ENCODE data around the gene SHISA2. TPM values are rescaled to one million over a fixed set of nuclear protein-coding genes. Genes with fewer than 3 reads are reported as not detected.
A peak's percentile ranks its signal among the peaks of the same experiment; 100 is the strongest.

SHISA2 gene
- total RNA-seq, 2 experiments from 2014 or later, result 0.38 to 0.43 TPM

DNA sequence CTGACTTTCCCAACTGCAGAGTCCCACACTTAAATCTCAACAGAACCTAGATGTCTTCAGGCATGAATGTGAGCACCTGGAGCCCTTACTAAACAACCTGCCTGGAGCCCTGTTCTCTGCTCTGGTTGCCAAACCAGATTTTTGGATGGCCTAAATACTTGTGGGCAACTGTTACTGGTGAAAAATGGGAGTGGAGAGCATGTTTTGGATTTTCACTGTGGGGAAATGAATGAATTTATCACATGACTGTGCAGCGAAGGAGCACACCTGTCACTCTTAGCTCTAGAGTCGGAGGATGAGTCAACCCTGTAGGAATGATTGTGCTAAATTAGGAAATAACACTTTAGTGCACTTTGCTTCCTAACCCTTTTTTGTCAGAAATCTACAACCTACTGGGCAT is 30.3 kb downstream of the SHISA2 start:
- ChIA-PET CTCF (no interaction called here), POLR2A (no interaction called here)
- H3K27ac Mint-ChIP-seq, result no peak overlapping the region
- H3K4me3 Mint-ChIP-seq, result no peak overlapping the region
- no peak for DNase-seq
- peaks cover 7% of the 10 kb centered on the region for H3K27me3 Mint-ChIP-seq
- no peaks in the 10 kb centered on the region for H3K9me3 Mint-ChIP-seq
- H3K36me3 Mint-ChIP-seq (ENCODE audit: low read depth), result no peaks in the 10 kb centered on the region
- no peaks in the 10 kb centered on the region for H3K4me1 Mint-ChIP-seq

DNA sequence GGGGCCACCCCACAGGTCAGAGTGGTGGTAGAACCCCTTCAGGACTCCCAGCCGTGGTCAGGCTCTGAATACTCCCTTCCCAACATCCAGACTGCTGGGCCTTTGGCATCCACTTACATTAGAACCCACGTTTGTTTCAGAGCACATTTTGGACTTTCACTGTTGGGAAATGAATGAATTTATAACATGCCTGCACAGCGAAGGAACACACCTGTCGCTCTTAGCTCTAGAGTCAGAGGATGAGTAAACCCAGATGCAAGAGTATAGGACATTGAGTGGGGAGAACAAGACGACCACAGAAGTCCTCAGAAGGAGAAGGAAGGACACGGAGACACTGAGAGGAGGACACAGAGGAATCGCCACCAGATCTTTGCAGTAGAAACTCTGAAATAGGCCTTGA is 30.9 kb downstream of the SHISA2 start:
- Mint-ChIP-seq H3K27me3 (peaks cover 7% of the 10 kb centered on the region), H3K27ac (no peak overlapping the region), H3K4me3 (no peak overlapping the region), H3K9me3 (no peaks in the 10 kb centered on the region), H3K4me1 (no peaks in the 10 kb centered on the region), H3K36me3 (ENCODE audit: low read depth) (no peaks in the 10 kb centered on the region)
- ChIA-PET POLR2A (no interaction called here), CTCF (no interaction called here)
- no peak for DNase-seq

DNA sequence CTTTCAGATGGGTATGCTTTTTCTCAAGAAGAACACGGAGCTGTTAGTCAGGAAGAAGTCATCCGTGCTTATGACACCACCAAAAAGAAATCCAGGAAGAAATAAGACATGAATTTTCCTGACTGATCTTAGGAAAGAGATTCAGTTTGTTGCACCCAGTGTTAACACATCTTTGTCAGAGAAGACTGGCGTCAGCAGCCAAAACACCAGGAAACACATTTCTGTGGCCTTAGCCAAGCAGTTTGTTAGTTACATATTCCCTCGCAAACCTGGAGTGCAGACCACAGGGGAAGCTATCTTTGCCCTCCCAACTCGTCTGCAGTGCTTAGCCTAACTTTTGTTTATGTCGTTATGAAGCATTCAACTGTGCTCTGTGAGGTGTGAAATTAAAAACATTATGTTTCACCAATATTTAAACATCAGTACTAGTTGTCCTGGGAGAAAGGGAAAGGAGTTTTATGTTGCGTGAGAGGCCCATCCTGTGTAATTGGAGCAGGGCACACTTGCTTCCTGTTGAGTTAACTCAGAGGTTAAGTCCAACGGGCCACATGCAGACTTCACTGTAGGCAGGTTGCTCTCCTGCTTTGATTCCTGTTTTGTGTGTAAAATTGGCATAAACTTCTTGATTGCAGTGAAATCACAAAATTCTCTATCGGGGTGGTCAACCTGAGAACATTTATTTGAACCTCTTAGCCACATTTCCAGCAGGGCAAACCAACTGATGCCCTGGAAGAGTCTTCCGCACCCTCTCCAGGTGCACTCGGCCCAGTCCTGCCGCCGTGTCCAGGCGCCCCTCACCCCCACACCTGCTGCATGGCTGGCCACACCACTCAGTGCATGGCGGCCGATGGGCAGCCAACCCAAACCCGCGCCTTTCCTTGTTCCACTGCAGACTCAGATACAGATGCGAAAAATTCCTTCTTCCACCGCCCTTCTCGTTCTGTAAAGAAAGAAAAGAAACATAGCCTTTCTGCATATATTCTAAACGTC is 31.6 kb downstream of the SHISA2 start:
- CTCF ChIA-PET, result no interaction called here
- H3K27ac Mint-ChIP-seq, result no peak overlapping the region
- H3K4me3 Mint-ChIP-seq, result no peak overlapping the region
- peaks cover 2% of the 10 kb centered on the region for H3K27me3 Mint-ChIP-seq
- no peaks in the 10 kb centered on the region for H3K9me3 Mint-ChIP-seq
- POLR2A ChIA-PET, result no interaction called here
- no peaks in the 10 kb centered on the region for H3K36me3 Mint-ChIP-seq (ENCODE audit: low read depth)
- H3K4me1 Mint-ChIP-seq, result no peaks in the 10 kb centered on the region
- no peak for DNase-seq

- ChIA-PET POLR2A (no interaction called here), CTCF (interaction anchor here (0.6 kb wide), 1 partner anchor 25 kb away, joined by 4 read pairs; no protein-coding TSS in a partner anchor)
- Mint-ChIP-seq H3K27me3 (peaks cover 2% of the 10 kb centered on the region), H3K4me3 (no peak overlapping the region), H3K9me3 (no peaks in the 10 kb centered on the region), H3K36me3 (ENCODE audit: low read depth) (no peaks in the 10 kb centered on the region), H3K4me1 (no peaks in the 10 kb centered on the region), H3K27ac (no peak overlapping the region)
- DNase-seq, result no peak
Measured at GRCh38 chr13:26019251-26019650, 32.6 kb downstream of the SHISA2 start.

GRCh38 chr13:26017932-26018665 is 33.7 kb downstream of the SHISA2 start:
- Mint-ChIP-seq H3K27ac (no peak overlapping the region), H3K9me3 (no peaks in the 10 kb centered on the region), H3K27me3 (peaks cover under 1% of the 10 kb centered on the region)

DNA sequence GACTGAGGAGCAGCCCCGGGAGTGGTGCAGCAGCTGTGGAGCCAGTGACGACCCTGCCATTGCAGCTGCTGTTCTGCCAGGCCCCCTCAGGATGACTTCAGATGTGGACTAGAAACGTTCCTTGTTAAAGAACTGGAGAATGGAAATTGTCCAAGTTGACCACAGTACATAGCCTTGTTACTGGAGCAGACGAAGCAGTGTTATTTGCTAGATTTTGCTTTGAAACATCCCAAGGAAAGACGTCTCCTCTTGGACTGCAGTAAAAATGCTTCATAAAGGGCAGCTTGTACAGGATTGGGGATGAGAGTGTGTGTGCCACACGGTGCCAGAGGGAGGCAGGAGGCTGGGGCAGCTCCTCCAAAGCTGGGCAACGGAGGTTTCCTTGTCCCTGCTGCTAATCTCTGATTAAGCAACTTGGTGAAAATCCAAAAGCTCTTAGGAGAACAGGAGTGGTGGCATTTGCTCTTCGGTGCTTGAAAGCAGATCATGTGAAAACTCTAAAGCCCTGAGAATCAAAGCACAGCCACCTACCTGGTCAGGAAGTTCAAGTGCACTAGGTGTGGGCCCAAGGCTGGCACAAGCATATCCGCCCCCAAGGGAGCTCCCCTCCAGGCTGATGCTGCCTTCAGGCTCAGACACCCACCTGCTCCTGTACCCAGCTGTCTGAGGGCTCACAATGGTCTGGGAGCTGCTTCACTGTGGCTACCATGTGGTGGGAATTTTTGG is 34.5 kb downstream of the SHISA2 start:
- POLR2A ChIA-PET, result no interaction called here

More at GRCh38 chr13:26017932-26018665, 33.7 kb downstream of the SHISA2 start:
- Mint-ChIP-seq H3K4me1 (no peaks in the 10 kb centered on the region), H3K36me3 (ENCODE audit: low read depth) (no peaks in the 10 kb centered on the region), H3K4me3 (no peak overlapping the region)
- no peak for DNase-seq
- ChIA-PET POLR2A (no interaction called here), CTCF (no interaction called here)

DNA sequence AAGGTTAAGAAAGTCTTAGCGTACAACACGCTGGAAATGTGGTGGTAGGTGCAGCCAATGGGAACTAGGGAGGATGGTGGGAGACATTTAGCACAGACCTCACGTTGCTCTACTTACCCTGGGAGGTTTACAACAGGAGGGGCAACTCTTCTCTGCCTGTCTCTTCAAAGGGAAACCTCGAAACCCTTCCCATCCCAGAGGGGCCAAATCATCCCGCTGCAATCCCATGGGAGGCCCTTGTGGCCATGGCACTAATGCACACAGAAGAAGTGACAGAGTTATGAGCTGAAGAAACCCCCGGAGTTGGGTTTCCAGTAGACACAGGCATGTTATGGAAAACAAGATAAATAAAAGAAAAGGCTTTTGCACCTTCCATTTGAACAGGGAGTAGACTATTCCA is 35.6 kb downstream of the SHISA2 start:
- H3K36me3 Mint-ChIP-seq (ENCODE audit: low read depth), result no peaks in the 10 kb centered on the region
- ChIA-PET CTCF (no interaction called here), POLR2A (no interaction called here)
- no peak overlapping the region for H3K4me3 Mint-ChIP-seq
- H3K9me3 Mint-ChIP-seq, result no peaks in the 10 kb centered on the region
- H3K27me3 Mint-ChIP-seq, result no peaks in the 10 kb centered on the region
- DNase-seq, result no peak
- H3K27ac Mint-ChIP-seq, result no peak overlapping the region
- H3K4me1 Mint-ChIP-seq, result peaks cover 2% of the 10 kb centered on the region

More for the DNA sequence above, 34.5 kb downstream of the SHISA2 start:
- Mint-ChIP-seq H3K4me1 (peaks cover under 1% of the 10 kb centered on the region), H3K27ac (no peak overlapping the region), H3K36me3 (ENCODE audit: low read depth) (no peaks in the 10 kb centered on the region), H3K4me3 (no peak overlapping the region), H3K9me3 (no peaks in the 10 kb centered on the region), H3K27me3 (no peaks in the 10 kb centered on the region)
- no peak for DNase-seq
- CTCF ChIA-PET, result no interaction called here

DNA sequence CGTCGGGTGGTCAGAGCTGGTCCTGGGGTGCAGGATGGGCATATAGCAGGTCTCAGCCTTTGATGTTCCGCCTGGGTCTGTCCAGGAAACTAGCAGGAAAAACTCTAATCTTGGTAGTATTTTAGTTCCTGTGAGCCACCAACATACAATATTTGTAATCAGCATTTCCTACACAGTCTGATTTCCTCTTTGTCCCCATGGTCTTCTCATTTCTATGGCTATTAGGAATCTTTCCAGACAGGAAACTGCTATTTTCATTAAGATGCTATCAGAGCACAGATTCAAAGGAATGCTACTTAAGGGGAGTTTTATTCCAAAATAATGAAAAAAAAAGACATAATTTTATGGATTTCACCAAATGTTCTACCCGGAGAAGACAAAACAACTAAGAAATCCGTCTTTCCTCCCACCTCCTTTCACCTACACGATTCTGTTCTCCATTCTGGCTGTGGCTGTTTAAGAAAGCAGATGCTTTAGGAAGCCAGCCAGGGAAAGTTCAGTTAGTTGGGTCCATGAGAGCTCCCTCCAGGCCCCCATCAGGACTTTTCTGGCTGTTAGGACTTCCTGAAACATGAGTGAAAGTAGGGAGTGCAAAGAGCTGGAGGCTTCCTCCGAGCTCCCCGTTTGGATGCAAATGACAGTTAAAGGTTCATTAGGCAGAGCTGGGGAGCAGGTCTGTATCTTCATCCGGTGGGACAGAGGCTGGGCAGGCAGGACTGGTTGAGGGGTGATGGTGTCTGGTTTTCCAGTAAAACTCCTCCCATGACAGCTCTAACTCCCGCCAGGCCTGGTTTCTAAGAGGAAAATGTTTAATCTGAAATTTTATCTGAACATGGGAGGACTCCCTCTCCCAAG is 36.3 kb downstream of the SHISA2 start:
- no peak for DNase-seq
- ChIA-PET CTCF (no interaction called here), POLR2A (no interaction called here)
- no peak overlapping the region for H3K27ac Mint-ChIP-seq
- peaks cover 2% of the 10 kb centered on the region for H3K4me1 Mint-ChIP-seq
- H3K27me3 Mint-ChIP-seq, result no peaks in the 10 kb centered on the region
- H3K9me3 Mint-ChIP-seq, result no peaks in the 10 kb centered on the region
- no peaks in the 10 kb centered on the region for H3K36me3 Mint-ChIP-seq (ENCODE audit: low read depth)
- H3K4me3 Mint-ChIP-seq, result no peak overlapping the region

GRCh38 chr13:26012995-26013394 is 38.8 kb downstream of the SHISA2 start:
- no peaks in the 10 kb centered on the region for H3K27me3 Mint-ChIP-seq
- no peak overlapping the region for H3K27ac Mint-ChIP-seq
- H3K4me1 Mint-ChIP-seq, result peaks cover 4% of the 10 kb centered on the region
- peak overlapping the region; percentile 55 for H3K4me3 Mint-ChIP-seq
- DNase-seq, result no peak
- no peaks in the 10 kb centered on the region for H3K9me3 Mint-ChIP-seq
- ChIA-PET CTCF (no interaction called here), POLR2A (no interaction called here)
- H3K36me3 Mint-ChIP-seq (ENCODE audit: low read depth), result no peaks in the 10 kb centered on the region

DNA sequence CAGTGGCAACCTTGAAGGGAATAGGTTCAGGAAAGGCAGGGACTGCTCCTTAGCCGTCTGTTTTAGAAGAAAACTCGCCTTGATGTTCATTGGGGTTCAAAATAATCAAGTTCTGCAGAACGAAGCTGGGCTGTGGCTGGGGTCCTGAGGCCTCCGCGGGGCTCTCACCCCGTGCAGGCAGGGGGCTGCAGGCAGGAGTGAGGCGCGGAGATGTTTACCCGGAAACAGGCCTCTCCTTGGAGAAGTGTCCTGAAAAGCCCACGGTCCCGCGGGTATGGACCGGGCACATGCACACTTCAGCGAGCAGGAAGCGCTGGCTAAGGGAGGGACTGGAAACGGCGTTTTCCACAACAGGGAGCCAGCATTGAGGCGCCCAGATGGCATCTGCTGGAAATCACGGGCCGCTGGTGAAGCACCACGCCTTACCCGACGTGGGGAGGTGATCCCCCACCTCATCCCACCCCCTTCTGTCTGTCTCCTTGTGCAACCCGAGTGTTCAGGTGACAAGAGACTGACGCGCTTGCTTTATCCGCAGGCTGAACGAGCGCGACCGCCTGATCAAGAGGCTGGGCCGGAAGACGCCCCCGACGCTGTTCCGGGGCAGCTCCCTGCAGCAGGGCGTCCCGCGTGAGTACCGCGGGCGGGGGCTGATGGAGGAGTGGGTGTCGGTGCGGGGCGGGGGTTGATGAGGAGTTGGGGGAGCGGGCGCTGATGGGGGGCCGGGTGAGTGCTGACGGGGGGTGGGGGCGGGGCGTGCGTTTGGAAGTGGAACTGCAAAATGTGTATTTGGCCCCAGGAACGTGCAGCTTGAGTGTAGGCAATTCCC is 39.6 kb downstream of the SHISA2 start:
- no peak overlapping the region for H3K27ac Mint-ChIP-seq
- peak overlapping the region; percentile 55 for H3K4me3 Mint-ChIP-seq
- H3K4me1 Mint-ChIP-seq, result peaks cover 10% of the 10 kb centered on the region
- ChIA-PET CTCF (no interaction called here), POLR2A (no interaction called here)
- no peaks in the 10 kb centered on the region for H3K9me3 Mint-ChIP-seq
- DNase-seq, result peak; percentile 32
- no peaks in the 10 kb centered on the region for H3K36me3 Mint-ChIP-seq (ENCODE audit: low read depth)
- no peaks in the 10 kb centered on the region for H3K27me3 Mint-ChIP-seq

DNA sequence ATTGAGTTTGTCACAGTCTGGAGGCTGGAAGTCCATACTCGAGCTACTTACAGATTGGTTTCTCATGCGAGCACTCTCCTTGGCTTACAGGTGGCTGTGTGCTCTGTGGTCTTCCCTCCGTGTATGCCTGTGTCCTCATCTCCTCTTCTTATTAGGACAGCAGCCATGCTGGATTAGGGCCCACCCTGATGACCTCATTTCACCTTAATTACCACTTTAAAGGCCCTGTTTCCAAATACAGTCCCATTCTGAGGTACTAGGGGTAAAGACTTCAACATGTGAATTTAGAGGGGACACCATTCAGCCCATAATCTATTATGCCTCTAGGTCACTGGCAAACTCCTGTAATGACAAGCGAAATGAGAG is 40.6 kb downstream of the SHISA2 start:
- ChIA-PET CTCF (no interaction called here), POLR2A (no interaction called here)
- H3K4me1 Mint-ChIP-seq, result peaks cover 10% of the 10 kb centered on the region
- H3K27ac Mint-ChIP-seq, result no peak overlapping the region
- DNase-seq, result no peak
- H3K27me3 Mint-ChIP-seq, result no peaks in the 10 kb centered on the region
- no peak overlapping the region for H3K4me3 Mint-ChIP-seq
- no peaks in the 10 kb centered on the region for H3K9me3 Mint-ChIP-seq
- no peaks in the 10 kb centered on the region for H3K36me3 Mint-ChIP-seq (ENCODE audit: low read depth)
